HepG2 (cell line): ENCODE measurements around the gene FHIT.

Experiments used
- CREM ChIP-seq, 2 experiments: sonication (generic) in 1 of 2; formaldehyde crosslinking in 1 of 2; IDR thresholded peaks; 2 replicates each; pipeline versions ENCODE4 v1.4.0 to v1.6.1; 2016 to 2020; ENCODE audit warnings: antibody characterized with exemption in 1 of 2, mild to moderate bottlenecking in 1 of 2, missing genetic modification reagents in 1 of 2
- FIP1L1 ChIP-seq: fragments of 200-400 bp; formaldehyde crosslinking; IDR thresholded peaks from 2 replicates; pipeline ENCODE4 v1.6.1; 2018; ENCODE audit warnings: low read depth, mild to moderate bottlenecking, low read length, moderate library complexity, borderline replicate concordance; ENCODE audit not compliant: insufficient read depth
- KLF9 ChIP-seq: IDR thresholded peaks from 2 replicates; pipeline ENCODE4 v1.6.1; 2016; ENCODE audit warnings: low read depth
- SIN3A ChIP-seq: IDR thresholded peaks from 2 replicates; pipeline ENCODE4 v1.6.1; 2011; ENCODE audit warnings: low read depth, mild to moderate bottlenecking, control low read depth, low read length, borderline replicate concordance
- TCF12 ChIP-seq, 2 experiments: fragments of 450-650 bp in 1 of 2; sonication (generic) in 1 of 2; formaldehyde crosslinking in 1 of 2; IDR thresholded peaks; 2 replicates each; pipeline versions ENCODE4 v1.6.1 to v1.8.0; 2017 to 2022; ENCODE audit warnings: antibody characterized with exemption in 1 of 2, mild to moderate bottlenecking in 1 of 2, missing genetic modification reagents in 1 of 2, moderate library complexity in 1 of 2
- TF ChIP-seq, protein P1 (sequence below): sonication (generic); formaldehyde crosslinking; IDR thresholded peaks from 2 replicates; pipeline ENCODE4 v1.4.0; 2020; ENCODE audit warnings: missing genetic modification reagents

DNA sequence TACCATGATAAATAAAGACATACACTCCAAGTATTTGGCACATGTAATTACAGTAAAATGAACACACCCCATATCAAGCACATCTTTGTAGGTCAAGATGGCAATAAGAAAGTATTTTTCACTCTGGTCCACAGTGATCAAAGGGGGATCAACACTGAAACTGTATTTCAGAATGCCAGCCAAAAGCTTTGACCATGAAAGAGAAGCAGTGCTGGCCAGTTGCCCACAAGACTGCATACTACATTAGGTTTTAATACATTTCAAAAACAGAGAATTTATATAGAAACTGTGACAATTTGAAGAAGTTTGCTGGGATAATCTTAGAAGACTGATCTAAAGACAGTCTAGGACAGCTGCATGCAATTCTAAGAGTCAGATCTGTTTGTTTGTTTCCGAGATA is 1035.3 kb downstream of the FHIT start:
- TF ChIP-seq KLF9 (no peak), FIP1L1 (no peak), TCF12 (IDR thresholded peaks at IDR 0.05) (no peak), TCF12 (CRISPR knock-in tag; IDR thresholded peaks at IDR 0.05) (no peak), SIN3A (no peak), CREM (IDR thresholded peaks at IDR 0.05) (no peak), CREM (CRISPR knock-in tag; IDR thresholded peaks at IDR 0.05) (no peak)
- TF ChIP-seq, protein P1, sequence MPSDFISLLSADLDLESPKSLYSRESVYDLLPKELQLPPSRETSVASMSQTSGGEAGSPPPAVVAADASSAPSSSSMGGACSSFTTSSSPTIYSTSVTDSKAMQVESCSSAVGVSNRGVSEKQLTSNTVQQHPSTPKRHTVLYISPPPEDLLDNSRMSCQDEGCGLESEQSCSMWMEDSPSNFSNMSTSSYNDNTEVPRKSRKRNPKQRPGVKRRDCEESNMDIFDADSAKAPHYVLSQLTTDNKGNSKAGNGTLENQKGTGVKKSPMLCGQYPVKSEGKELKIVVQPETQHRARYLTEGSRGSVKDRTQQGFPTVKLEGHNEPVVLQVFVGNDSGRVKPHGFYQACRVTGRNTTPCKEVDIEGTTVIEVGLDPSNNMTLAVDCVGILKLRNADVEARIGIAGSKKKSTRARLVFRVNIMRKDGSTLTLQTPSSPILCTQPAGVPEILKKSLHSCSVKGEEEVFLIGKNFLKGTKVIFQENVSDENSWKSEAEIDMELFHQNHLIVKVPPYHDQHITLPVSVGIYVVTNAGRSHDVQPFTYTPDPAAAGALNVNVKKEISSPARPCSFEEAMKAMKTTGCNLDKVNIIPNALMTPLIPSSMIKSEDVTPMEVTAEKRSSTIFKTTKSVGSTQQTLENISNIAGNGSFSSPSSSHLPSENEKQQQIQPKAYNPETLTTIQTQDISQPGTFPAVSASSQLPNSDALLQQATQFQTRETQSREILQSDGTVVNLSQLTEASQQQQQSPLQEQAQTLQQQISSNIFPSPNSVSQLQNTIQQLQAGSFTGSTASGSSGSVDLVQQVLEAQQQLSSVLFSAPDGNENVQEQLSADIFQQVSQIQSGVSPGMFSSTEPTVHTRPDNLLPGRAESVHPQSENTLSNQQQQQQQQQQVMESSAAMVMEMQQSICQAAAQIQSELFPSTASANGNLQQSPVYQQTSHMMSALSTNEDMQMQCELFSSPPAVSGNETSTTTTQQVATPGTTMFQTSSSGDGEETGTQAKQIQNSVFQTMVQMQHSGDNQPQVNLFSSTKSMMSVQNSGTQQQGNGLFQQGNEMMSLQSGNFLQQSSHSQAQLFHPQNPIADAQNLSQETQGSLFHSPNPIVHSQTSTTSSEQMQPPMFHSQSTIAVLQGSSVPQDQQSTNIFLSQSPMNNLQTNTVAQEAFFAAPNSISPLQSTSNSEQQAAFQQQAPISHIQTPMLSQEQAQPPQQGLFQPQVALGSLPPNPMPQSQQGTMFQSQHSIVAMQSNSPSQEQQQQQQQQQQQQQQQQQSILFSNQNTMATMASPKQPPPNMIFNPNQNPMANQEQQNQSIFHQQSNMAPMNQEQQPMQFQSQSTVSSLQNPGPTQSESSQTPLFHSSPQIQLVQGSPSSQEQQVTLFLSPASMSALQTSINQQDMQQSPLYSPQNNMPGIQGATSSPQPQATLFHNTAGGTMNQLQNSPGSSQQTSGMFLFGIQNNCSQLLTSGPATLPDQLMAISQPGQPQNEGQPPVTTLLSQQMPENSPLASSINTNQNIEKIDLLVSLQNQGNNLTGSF (CRISPR knock-in tag) = no peak
